HG02884 (cell line): ENCODE data around the gene SNAP25.

Experiments used
- ATAC-seq: cut with Tn5 transposase; IDR thresholded peaks from one replicate; pipeline ENCODE4 v1.9.1; 2021; ENCODE audit warnings: mild to moderate bottlenecking, moderate library complexity; ENCODE audit not compliant: unreplicated experiment

SNAP25 gene

DNA sequence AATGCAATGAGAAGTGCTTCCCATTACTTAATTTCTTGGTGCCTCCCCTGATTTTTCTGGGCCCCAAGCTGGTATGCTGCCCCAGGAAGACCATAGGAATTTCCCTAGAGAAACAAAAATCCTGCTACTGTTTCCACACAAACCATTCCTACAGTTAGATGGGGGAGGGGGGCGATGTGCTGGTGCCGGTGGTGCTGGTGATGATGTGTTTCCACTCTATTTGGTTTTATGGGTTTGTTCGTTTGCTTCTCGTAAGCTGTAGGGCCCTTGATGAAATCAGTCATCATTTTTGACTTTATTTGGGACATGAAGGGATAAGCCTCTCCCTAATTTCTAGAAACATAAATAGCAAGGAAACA is 110.2 kb downstream of the SNAP25 start:
- ATAC-seq, result no peak

DNA sequence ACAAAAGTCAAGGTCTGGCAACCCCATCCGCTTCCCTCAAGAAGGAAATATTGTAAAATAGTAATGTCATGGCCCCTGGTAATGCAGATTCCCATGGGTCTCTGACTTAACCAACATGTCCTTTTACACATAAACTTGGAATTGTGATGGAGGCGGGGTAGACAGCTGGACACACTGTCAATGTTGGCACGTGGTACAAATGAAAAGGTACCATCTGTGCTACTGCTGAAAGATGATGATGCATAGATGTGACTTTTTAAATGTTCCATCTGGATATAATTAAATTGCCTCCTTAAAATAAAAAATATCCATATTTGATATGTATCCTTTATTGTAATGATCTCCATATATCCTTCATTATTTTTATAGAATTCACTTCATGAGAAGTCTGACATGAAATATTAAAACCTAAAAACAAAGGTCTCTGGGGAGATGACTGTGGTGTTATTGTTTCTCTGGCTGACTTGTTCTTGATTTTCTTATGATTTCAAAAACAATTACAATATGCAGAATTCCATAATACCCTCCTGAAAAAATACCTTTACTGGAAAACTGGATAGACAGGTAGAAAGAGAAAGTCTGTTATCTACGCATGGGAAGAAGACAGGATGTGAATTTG is 110.9 kb downstream of the SNAP25 start:
- no peak for ATAC-seq

DNA sequence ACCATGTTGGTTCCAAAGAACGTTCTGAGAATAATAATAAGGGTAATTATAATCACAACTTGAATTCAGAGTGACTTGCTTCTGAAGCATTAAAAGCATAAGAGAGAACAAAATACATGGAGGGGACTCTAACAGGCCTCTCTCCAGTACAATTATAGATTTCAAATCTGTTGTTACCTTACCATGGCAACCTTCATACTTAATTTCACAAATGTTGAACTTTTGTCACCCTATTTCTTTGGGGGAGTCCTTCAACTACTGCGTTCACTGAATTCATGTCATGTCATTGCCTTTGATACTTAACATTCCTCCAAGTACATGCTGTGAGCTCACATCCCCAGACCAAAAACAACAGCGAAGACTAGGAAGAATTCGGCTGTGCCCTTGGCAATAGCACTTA is 111.4 kb downstream of the SNAP25 start:
- ATAC-seq, result no peak

DNA sequence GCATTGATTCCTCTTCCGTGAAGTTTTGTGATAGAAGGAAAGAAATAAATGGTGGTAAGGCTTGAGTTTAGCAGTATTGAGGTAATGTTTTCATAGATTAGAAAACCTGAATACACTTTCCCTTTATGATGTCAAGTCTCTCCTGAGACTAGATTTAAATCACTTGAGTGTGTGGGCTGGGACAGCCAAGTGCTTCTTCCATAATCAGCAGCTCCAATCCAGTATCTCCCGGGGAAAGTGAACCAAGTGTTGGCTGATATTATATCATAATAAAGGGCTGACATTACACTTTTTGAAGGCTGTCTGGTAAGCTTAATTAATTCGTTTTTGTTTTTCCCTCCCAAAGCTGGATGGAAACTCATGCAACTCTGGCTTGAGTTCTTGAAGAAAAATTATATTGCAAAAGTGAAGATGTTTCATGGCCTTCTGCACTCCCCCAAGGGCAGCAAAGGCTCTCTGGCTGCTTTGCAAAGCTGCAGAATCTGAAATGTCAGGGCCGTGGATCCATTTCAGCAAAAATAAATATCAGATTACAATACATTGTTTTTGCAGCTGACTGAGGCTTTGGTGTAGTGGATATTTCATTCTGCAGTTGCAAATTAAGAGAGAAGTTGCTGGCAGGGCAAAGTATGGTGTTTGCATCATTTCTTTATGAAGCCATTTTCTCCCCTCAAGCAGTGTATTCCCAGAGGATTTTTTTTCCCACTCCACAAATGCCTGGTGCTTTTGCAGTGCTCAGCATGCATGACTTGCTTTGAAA is 114.2 kb downstream of the SNAP25 start:
- no peak for ATAC-seq

DNA sequence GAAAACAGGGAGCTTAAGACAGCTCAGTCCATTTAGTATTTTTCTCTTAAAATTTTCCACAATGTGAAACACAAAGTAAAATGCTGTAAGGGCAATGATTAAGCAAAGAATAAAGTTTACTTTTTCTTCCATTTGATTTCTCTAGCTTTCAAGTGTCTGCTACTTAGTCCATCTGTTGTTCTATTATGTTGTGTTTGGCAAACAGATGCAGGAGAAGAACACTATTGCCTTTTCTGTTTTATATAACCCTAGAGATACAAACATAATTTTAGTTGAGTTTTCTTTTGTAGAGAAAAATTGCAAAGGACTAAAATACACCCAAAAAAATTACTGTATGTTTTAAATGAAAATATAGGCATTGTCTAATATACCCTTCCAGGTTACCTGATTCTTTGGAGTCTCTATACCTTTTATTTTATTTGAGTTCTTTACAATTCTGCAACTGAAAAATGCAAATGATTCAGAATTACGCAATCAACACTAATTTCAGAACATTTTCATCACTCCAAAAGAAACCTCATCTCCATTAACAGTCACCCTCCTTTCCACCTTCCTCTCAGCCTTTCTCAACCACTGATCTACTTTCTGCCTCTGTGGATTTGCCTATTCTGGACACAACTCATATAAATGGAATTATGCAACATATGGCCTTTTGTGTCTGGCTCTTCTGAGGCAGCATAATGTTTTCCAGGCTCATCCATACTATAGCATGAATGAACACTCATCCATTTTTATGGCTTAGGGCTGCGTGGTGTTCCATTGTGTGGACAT is 118.5 kb downstream of the SNAP25 start:
- no peak for ATAC-seq

DNA sequence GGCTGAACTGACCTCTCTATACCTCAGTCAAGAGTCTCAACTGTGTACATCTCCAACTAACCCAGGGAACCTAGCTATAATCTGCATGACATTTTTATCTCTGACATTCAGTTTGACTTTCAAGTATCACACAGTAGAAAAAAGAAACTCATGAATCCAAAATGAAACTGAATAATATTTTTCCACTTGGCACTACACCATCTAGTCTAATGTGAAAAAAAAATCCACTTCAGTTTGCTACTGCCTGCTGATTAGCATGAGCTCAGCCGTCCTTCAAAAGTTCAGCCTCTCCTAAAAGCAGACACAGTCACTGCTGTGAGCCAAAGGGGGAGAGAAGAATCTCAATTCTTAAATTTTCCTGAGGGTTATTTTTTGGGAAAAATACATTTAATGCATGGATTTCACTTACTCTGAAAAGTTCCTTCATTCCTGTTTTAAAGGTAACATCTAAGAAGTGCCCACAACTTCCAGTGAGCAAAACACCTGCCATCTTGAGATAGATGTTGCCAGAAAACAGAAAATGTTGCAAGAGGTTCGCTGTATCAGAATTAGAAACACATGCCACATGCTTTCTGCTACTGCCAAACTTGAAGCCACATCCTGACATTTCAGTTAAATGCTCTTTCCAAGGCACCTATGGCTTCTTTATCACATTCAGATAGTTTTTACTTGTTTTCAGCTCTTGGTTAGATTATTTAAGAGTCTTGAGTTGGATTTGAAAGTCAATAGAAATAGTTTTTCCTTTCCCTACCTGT is 120.0 kb downstream of the SNAP25 start:
- no peak for ATAC-seq

DNA sequence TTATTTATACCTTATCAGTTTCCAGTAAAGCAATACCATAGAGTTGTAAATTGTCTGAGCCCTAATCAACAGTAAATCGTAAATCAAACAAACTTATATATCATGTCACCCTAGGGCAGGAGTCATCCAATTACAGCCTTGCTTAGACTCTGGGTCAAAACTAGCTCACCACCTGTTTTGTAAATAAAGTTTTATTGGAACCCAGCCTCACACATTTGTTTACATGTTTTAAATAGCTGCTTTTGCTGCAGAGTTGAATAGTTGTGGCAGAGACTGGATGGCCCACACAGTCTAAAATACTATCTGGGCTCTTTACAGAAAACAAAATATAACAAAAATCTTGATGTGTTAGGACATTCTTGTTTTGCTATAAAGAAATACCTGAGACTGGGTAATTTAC is 121.0 kb downstream of the SNAP25 start:
- ATAC-seq, result no peak

DNA sequence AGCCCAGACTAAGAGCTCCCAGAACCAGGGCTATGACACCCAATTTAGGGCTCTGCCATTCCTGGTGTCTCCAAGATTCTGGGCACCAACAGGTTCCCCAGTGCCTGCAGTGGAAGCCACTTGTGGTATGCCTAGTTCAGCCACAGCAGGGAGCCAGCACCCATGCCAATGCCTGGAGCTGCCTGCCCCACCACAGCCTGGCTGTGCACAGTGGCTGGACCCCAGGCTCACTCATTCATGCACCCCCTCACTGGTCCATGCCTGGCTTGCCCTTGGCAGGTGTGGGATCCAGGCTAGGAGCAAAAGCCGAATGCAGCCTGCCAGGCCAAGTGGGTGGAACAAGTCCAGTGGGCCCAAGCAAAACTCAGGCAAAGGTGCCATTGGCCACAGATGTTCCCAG is 123.5 kb downstream of the SNAP25 start:
- no peak for ATAC-seq

DNA sequence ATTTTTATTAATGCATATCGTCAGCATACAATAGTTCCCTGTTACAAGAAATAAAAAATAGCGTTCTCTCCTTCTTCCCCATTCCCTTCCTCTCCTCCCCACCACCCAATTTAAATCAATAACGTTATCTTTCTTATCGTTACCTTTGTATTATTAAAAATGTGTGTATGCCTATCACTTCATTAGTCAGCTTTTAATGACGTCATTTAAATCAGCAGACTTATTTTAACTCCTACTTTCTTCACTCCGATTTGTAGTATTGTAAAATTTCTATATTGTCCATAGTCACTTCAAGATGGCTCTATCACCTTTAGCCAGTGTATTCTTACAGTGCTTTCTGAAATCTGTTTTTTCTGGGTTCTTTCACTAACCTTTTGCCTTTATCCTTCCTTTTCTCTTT is 126.3 kb downstream of the SNAP25 start:
- ATAC-seq, result no peak

DNA sequence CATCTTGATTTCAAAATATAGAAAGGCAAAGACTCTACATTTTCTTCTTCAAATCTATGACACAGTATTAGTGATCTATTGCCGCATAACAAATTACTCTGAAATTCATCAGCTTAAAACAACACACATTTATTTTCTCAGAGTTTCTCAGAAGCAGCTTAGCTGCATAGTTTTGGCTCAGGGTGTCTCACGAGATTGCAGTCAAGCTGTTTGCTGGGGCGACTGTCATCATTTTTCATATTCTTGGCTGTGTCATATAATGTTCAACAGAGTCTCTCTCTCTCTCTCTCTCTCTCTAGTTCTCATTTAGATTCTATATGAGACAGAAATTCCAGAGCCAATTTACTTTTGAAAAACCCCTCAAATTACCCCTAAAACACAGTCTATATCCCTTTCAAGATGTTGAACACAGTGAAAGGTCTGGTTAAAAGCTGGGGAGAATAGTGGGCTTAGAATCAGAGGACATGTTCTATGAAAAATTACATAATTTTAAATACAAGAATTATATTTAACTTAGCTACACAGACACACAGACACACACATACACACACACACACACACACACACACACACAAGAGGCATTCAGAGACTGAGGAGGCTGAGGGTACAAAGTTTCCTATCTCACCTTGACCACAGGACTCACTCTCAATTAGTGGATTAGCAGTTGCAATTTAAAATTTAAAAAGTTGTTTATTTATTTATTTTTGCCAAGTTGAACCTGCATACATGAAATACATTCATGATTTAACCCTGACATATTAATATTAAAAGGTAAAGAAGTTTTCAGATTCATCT is 128.7 kb downstream of the SNAP25 start:
- ATAC-seq, result no peak

DNA sequence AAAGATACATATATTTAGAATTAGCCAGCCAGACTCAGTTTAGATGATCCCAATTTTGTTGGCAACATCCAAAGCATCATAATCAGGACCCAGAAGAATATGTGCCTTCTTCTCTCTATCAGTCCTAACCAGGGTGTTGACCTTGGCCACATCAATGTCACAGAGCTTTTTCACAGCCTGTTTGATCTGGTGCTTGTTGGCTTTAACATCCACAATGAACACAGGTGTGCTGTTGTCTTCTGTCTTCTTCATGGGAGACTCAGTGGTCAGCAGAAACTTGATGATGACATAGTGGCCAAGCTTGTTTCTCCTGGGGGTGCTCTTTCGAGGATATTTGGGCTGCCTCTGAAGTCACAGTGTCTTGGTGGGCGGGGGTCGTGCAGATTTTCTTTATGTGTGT is 130.5 kb downstream of the SNAP25 start:
- ATAC-seq, result no peak

DNA sequence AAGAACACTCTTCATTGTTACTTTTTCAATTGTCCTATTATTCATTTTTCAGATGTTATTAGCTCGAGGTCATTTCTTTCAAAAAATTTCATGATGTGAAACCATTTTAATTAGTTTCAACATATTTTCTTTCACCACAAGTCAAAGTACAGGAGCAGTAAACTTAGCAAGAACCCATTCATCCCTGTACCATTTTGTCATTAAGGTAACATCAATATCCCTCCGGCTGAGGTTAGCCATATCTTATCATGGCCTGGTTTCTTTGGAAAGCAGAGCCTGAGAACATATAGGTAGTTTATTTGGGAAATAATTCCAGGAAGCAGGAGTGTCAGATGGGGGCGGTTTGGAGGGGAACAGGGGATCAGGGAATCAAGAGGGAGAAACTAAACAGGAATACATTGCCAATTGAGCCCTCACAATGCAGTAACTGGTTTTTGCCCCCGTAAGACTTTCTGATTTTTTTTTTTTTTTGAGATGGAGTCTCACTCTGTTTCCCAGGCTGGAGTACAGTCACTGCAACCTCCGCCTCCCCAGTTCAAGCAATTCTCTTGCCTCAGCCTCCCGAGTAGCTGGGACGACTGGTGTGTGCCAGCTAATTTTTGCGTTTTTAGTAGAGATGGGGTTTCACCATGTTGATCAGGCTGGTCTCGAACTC is 131.7 kb downstream of the SNAP25 start:
- ATAC-seq, result no peak

DNA sequence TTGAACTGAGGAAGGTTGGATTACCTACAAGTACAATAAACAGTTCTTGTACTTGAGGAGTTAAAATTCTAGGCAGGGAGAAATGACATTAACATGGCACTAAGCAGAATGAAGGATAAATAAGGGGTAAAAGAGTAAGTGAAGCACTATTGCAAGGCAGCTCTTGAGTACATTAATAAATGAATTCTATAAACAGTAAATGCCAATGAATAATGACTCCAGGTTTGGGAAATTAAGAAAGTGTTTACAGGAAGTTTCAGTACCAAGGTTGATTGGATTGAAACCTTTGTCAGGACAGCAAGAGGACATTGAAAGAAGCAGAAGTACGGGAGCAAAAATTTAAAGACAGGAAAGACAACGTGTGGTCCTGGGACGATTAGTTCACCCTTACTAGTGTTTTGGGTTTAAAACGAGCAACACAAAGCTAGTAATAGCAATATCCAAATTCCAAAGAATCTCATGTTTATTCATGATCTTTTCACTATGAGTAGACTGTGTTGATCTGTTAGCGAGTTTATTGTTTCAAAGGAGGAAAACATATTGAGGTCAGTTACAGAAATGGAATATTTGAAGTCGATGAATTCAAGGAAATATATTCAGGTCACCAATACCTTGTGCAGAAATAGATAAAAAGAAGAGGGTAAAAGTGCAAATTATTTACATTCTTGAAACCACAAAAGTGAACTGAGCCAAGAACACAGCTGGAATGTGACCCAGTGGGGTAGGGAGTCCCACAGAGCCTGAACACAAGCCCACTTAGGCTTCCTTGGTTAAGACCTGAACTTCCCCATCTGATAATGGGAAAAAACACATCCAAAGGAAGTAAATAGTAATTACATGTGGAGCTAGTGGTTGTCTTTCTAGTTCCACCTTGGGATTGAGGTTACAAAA is 134.5 kb downstream of the SNAP25 start:
- ATAC-seq, result no peak

DNA sequence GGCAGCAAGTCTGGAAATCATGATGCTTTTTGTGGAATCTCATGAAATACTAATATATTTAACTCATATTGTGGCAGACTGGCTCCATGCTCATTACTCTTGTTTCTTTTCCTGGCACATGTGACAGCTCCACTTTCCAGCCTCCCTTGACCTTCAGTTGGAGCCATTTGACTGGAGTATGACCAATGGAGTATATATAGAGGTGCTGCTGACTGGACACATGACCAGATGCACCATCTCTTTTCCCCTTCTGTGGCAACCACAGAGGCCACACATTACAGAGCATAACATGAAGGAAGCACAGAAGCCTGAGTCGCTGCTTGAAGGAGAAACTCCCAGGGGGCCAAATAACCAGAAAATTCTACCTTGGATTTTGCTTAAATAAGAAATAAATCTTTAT is 138.0 kb downstream of the SNAP25 start:
- no peak for ATAC-seq
